Hypothalamus (tissue), 51 donors: ENCODE measurements around the gene C9orf153.
"Not testable (repeated sequence)": the region's sequence is repeated elsewhere in the genome, so short reads cannot be mapped to it uniquely, and the experiment has no call there.

Experiments used
- DNase-seq, 51 donors: peaks; one replicate each; lab custom pipeline; 2025; lab: John Stamatoyannopoulos, UW

Gene C9orf153

GRCh38 chr9:86259557-86259956 is at the start of gene C9orf153:
Gene C9orf153 (minus strand): TSS chr9:86259657. CDS start chr9:86229603, 30,054 bp downstream.
- no peak for DNase-seq

GRCh38 chr9:86308687-86309086 is 49.2 kb upstream of the C9orf153 start:
- DNase-seq = no peak

- DNase-seq = no peak
These were observed 44.8 kb upstream of the C9orf153 start for GRCh38 chr9:86304236-86304730.

- peak in 1 of 51 donors; percentile 16 for DNase-seq
These were observed 44.0 kb upstream of the C9orf153 start for GRCh38 chr9:86303316-86303975.

- DNase-seq = no peak
These were observed 42.2 kb upstream of the C9orf153 start for GRCh38 chr9:86301686-86302085.

GRCh38 chr9:86300701-86301100 is 41.2 kb upstream of the C9orf153 start:
- no peak for DNase-seq

- peak in 1 of 51 donors; percentile 5 for DNase-seq
These were observed 39.4 kb upstream of the C9orf153 start for GRCh38 chr9:86298873-86299272.

- DNase-seq = not testable (repeated sequence)
These were observed 30.9 kb upstream of the C9orf153 start for GRCh38 chr9:86290341-86290740.

GRCh38 chr9:86288499-86289198 is 29.2 kb upstream of the C9orf153 start:
- no peak for DNase-seq

- no peak for DNase-seq
These were observed 27.6 kb upstream of the C9orf153 start for GRCh38 chr9:86287013-86287412.

GRCh38 chr9:86286278-86286677 is 26.8 kb upstream of the C9orf153 start:
- no peak for DNase-seq

GRCh38 chr9:86285261-86285660 is 25.8 kb upstream of the C9orf153 start:
- no peak for DNase-seq

GRCh38 chr9:86282979-86283535 is 23.6 kb upstream of the C9orf153 start:
- DNase-seq = peak in 9 of 51 donors; percentile 29 to 81 (median 46)

- peak; percentile 66 to 98 (median 93) for DNase-seq
These were observed 22.9 kb upstream of the C9orf153 start, which contains the start of gene ISCA1 for GRCh38 chr9:86282077-86282978. Gene ISCA1 (minus strand): TSS chr9:86282538. CDS start chr9:86282458, 80 bp downstream.

- DNase-seq = peak in 4 of 51 donors; percentile 44 to 74 (median 60)
These were observed 22.2 kb upstream of the C9orf153 start for GRCh38 chr9:86281593-86282076.

GRCh38 chr9:86280580-86280979 is 21.1 kb upstream of the C9orf153 start:
- no peak for DNase-seq

- DNase-seq = no peak
These were observed 20.4 kb upstream of the C9orf153 start for GRCh38 chr9:86279839-86280238.

- no peak for DNase-seq
These were observed 17.6 kb upstream of the C9orf153 start for GRCh38 chr9:86277072-86277471.

GRCh38 chr9:86275962-86276361 is 16.5 kb upstream of the C9orf153 start:
- no peak for DNase-seq
